Activated T-cell treated with anti-CD3 and anti-CD28 coated beads for 48 hours (primary cell): Measurements from ENCODE around the gene NUCB2.

Experiments used
- DNase-seq: peaks from one replicate; pipeline ENCODE4 v3.0.0-alpha.2; 2020; ENCODE audit warnings: low read depth

Gene NUCB2

GRCh38 chr11:17268902-17269301 is 7.6 kb upstream of the NUCB2 start:
- DNase-seq = no peak

- no peak for DNase-seq
Observed at GRCh38 chr11:17272801-17273200, 3.7 kb upstream of the NUCB2 start.

- no peak for DNase-seq
Observed at GRCh38 chr11:17273211-17273610, 3.3 kb upstream of the NUCB2 start.

GRCh38 chr11:17273668-17274282 is 2.8 kb upstream of the NUCB2 start:
- DNase-seq = no peak

- no peak for DNase-seq
Observed at GRCh38 chr11:17275400-17276235, 921 bp upstream of the NUCB2 start.

GRCh38 chr11:17277024-17277584 is 565 bp downstream of the NUCB2 start:
- peak; percentile 42 for DNase-seq

- no peak for DNase-seq
Observed at GRCh38 chr11:17280494-17281127, 4.1 kb downstream of the NUCB2 start.

- no peak for DNase-seq
Observed at GRCh38 chr11:17286332-17286731, 9.8 kb downstream of the NUCB2 start.

GRCh38 chr11:17287058-17287457 is 10.5 kb downstream of the NUCB2 start:
- no peak for DNase-seq

- DNase-seq = no peak
Observed at GRCh38 chr11:17291710-17292109, 15.2 kb downstream of the NUCB2 start.

GRCh38 chr11:17293311-17293710 is 16.8 kb downstream of the NUCB2 start:
- DNase-seq = no peak

- no peak for DNase-seq
Observed at GRCh38 chr11:17294033-17294432, 17.5 kb downstream of the NUCB2 start.

GRCh38 chr11:17296852-17297559 is 20.5 kb downstream of the NUCB2 start:
- DNase-seq = no peak

- DNase-seq = peak; percentile 56
Observed at GRCh38 chr11:17298302-17298701, 21.8 kb downstream of the NUCB2 start.

GRCh38 chr11:17300372-17300771 is 23.8 kb downstream of the NUCB2 start:
- no peak for DNase-seq

GRCh38 chr11:17313349-17314231 is 37.1 kb downstream of the NUCB2 start:
- DNase-seq = no peak

GRCh38 chr11:17314232-17314547 is 37.7 kb downstream of the NUCB2 start:
- DNase-seq = no peak

GRCh38 chr11:17314904-17315426 is 38.4 kb downstream of the NUCB2 start:
- DNase-seq = no peak

GRCh38 chr11:17328871-17329494 is 52.4 kb downstream of the NUCB2 start:
- DNase-seq = no peak

- DNase-seq = no peak
Observed at GRCh38 chr11:17331669-17332068, 55.1 kb downstream of the NUCB2 start.
